ENCODE results near the gene SLC30A7.

The SLC30A7 gene

GRCh38 chr1:100982793-100983192, 86.9 kb downstream of the SLC30A7 start:
- no peak for DNase-seq (ENCODE audit: low read depth)

- no peak for DNase-seq (ENCODE audit: low read depth)
Measured at GRCh38 chr1:100988121-100988520, 92.2 kb downstream of the SLC30A7 start.

- peak; percentile 90 for DNase-seq (ENCODE audit: low read depth)
Measured at GRCh38 chr1:100989306-100990077, 93.6 kb downstream of the SLC30A7 start.

GRCh38 chr1:100995198-100995988, 99.5 kb downstream of the SLC30A7 start:
- no peak for DNase-seq (ENCODE audit: low read depth)

GRCh38 chr1:100998426-100998825, 102.5 kb downstream of the SLC30A7 start:
- DNase-seq (ENCODE audit: low read depth), result no peak

- no peak for DNase-seq (ENCODE audit: low read depth)
Measured at GRCh38 chr1:101000131-101000873, 104.4 kb downstream of the SLC30A7 start.

- no peak for DNase-seq (ENCODE audit: low read depth)
Measured at GRCh38 chr1:101002551-101002950, 106.7 kb downstream of the SLC30A7 start.

GRCh38 chr1:101003012-101003650, 107.2 kb downstream of the SLC30A7 start:
- no peak for DNase-seq (ENCODE audit: low read depth)

GRCh38 chr1:101004061-101004460, 108.2 kb downstream of the SLC30A7 start:
- DNase-seq (ENCODE audit: low read depth), result peak; percentile 79

GRCh38 chr1:101004670-101005069, 108.8 kb downstream of the SLC30A7 start:
- peak; percentile 66 for DNase-seq (ENCODE audit: low read depth)

GRCh38 chr1:101005183-101005582, 109.3 kb downstream of the SLC30A7 start:
- DNase-seq (ENCODE audit: low read depth), result no peak

GRCh38 chr1:101005871-101006270, 110.0 kb downstream of the SLC30A7 start:
- no peak for DNase-seq (ENCODE audit: low read depth)

- peak; percentile 41 for DNase-seq (ENCODE audit: low read depth)
Measured at GRCh38 chr1:101006553-101006952, 110.7 kb downstream of the SLC30A7 start.

- DNase-seq (ENCODE audit: low read depth), result peak; percentile 66
Measured at GRCh38 chr1:101008229-101008834, 112.4 kb downstream of the SLC30A7 start.

- no peak for DNase-seq (ENCODE audit: low read depth)
Measured at GRCh38 chr1:101013776-101014175, 117.9 kb downstream of the SLC30A7 start.

GRCh38 chr1:101017448-101017847, 121.6 kb downstream of the SLC30A7 start:
- no peak for DNase-seq (ENCODE audit: low read depth)

GRCh38 chr1:101022294-101022693, 126.4 kb downstream of the SLC30A7 start:
- peak; percentile 83 for DNase-seq (ENCODE audit: low read depth)

GRCh38 chr1:101025283-101025656, 129.4 kb downstream of the SLC30A7 start:
- DNase-seq (ENCODE audit: low read depth), result peak; percentile 36

GRCh38 chr1:101025657-101026429, 130.0 kb downstream of the SLC30A7 start, which contains the start of gene DPH5:
TSS of gene DPH5 (minus strand) at chr1:101025784. CDS start at chr1:101025443, 341 bp downstream.
- DNase-seq (ENCODE audit: low read depth), result peak; percentile 91

- DNase-seq (ENCODE audit: low read depth), result no peak
Measured at GRCh38 chr1:101026430-101026788, 130.5 kb downstream of the SLC30A7 start.
